WTC11 (cell line): ENCODE results near the gene NMBR. TPM values are rescaled to one million over a fixed set of nuclear protein-coding genes. Genes with fewer than 3 reads are reported as not detected.

Experiments used
- ATAC-seq: fragments of 200-7000 bp; cut with Tn5 transposase; 2 replicates; pipeline ENCODE4 v1.10.0; 2021; ENCODE audit warnings: mild to moderate bottlenecking, moderate library complexity
- CTCF ChIA-PET: fragments of 300-600 bp; sonication (Branson Sonifier 250); formaldehyde crosslinking; loops from one replicate; lab custom pipeline; 2021; ENCODE audit warnings: antibody characterized with exemption; lab: Charles Lee
- POLR2A ChIA-PET: fragments of 350-600 bp; sonication (Branson Sonifier 250); formaldehyde crosslinking; loops from one replicate; lab custom pipeline; 2021; ENCODE audit warnings: antibody characterized with exemption; lab: Charles Lee
- DNase-seq: peaks from one replicate; pipeline ENCODE4 v3.0.0; 2021; ENCODE audit warnings: low spot score
- H3K27ac Mint-ChIP-seq: 2 replicates; pipeline ENCODE4 v1.8.0; 2021; ENCODE audit warnings: mixed read lengths
- H3K27me3 Mint-ChIP-seq: 2 replicates; pipeline ENCODE4 v1.8.0; 2021; ENCODE audit warnings: low read depth, mild to moderate bottlenecking, moderate library complexity, mixed read lengths
- H3K36me3 Mint-ChIP-seq: 2 replicates; pipeline ENCODE4 v1.8.0; 2021; ENCODE audit warnings: mixed read lengths
- H3K4me1 Mint-ChIP-seq: 2 replicates; pipeline ENCODE4 v1.8.0; 2022; ENCODE audit warnings: mixed read lengths
- H3K4me3 Mint-ChIP-seq: 2 replicates; pipeline ENCODE4 v1.8.0; 2021; ENCODE audit warnings: mild to moderate bottlenecking, moderate library complexity, mixed read lengths
- H3K9me3 Mint-ChIP-seq: 2 replicates; pipeline ENCODE4 v1.8.0; 2021; ENCODE audit warnings: mixed read lengths
- AFF4 ChIP-seq: sonication (generic); formaldehyde crosslinking; IDR thresholded peaks from 2 replicates; pipeline ENCODE4 v1.8.1; 2023; ENCODE audit warnings: mild to moderate bottlenecking, missing genetic modification reagents, borderline replicate concordance
- ATF1 ChIP-seq: sonication (generic); formaldehyde crosslinking; IDR thresholded peaks from 2 replicates; pipeline ENCODE4 v1.8.1; 2023; ENCODE audit warnings: mild to moderate bottlenecking, moderate library complexity, missing genetic modification reagents
- ATF6 ChIP-seq: sonication (generic); formaldehyde crosslinking; IDR thresholded peaks from 2 replicates; pipeline ENCODE4 v1.8.1; 2023; ENCODE audit warnings: mild to moderate bottlenecking, missing genetic modification reagents
- CREB1 ChIP-seq: sonication (generic); formaldehyde crosslinking; IDR thresholded peaks from 2 replicates; pipeline ENCODE4 v1.8.0; 2023; ENCODE audit warnings: mild to moderate bottlenecking, missing genetic modification reagents
- CTCF ChIP-seq: fragments of 200-600 bp; IDR thresholded peaks from 2 replicates; pipeline ENCODE4 v1.8.0; 2022; ENCODE audit warnings: antibody characterized with exemption
- ETV6 ChIP-seq: sonication (generic); formaldehyde crosslinking; IDR thresholded peaks from 2 replicates; pipeline ENCODE4 v1.8.1; 2022; ENCODE audit warnings: mild to moderate bottlenecking, missing genetic modification reagents
- FOXK1 ChIP-seq: sonication (generic); formaldehyde crosslinking; IDR thresholded peaks from 2 replicates; pipeline ENCODE4 v1.8.0; 2022; ENCODE audit warnings: mild to moderate bottlenecking, moderate library complexity, missing genetic modification reagents
- IRF1 ChIP-seq: sonication (generic); formaldehyde crosslinking; IDR thresholded peaks from 2 replicates; pipeline ENCODE4 v1.8.0; 2023; ENCODE audit warnings: missing genetic modification reagents
- JUN ChIP-seq: sonication (generic); formaldehyde crosslinking; IDR thresholded peaks from 2 replicates; pipeline ENCODE4 v1.8.0; 2023; ENCODE audit warnings: mild to moderate bottlenecking, missing genetic modification reagents
- NFE2L1 ChIP-seq: sonication (generic); formaldehyde crosslinking; IDR thresholded peaks from 2 replicates; pipeline ENCODE4 v1.8.1; 2023; ENCODE audit warnings: missing genetic modification reagents
- OVOL2 ChIP-seq: fragments of 250-450 bp; sonication (Bioruptor Pico); IDR thresholded peaks from 2 replicates; pipeline ENCODE4 v1.9.0; 2021; ENCODE audit warnings: mild to moderate bottlenecking, borderline replicate concordance
- RORB ChIP-seq: fragments of 250-450 bp; sonication (Bioruptor Pico); IDR thresholded peaks from 2 replicates; pipeline ENCODE4 v1.9.0; 2021; ENCODE audit warnings: mild to moderate bottlenecking
- SOX15 ChIP-seq: fragments of 250-450 bp; sonication (Bioruptor Pico); IDR thresholded peaks from 2 replicates; pipeline ENCODE4 v1.9.0; 2021; ENCODE audit warnings: mild to moderate bottlenecking
- STAT6 ChIP-seq: sonication (generic); formaldehyde crosslinking; conservative IDR thresholded peaks from 2 replicates; pipeline ENCODE4 v1.8.1; 2023; ENCODE audit warnings: mild to moderate bottlenecking, low read depth, missing genetic modification reagents, moderate library complexity
- ZMAT4 ChIP-seq: fragments of 250-450 bp; sonication (Bioruptor Pico); IDR thresholded peaks from 2 replicates; pipeline ENCODE4 v1.9.0; 2021; ENCODE audit warnings: mild to moderate bottlenecking
- ZNF396 ChIP-seq: fragments of 250-450 bp; sonication (Bioruptor Pico); IDR thresholded peaks from 2 replicates; pipeline ENCODE4 v1.8.0; 2021; ENCODE audit warnings: mild to moderate bottlenecking, moderate library complexity, borderline replicate concordance
- ZNF532 ChIP-seq: fragments of 250-450 bp; sonication (Bioruptor Pico); IDR thresholded peaks from 2 replicates; pipeline ENCODE4 v1.9.0; 2021; ENCODE audit warnings: mild to moderate bottlenecking, borderline replicate concordance
- total RNA-seq: library from RNA; stranded (reverse); gene quantifications from 3 replicates; pipeline ENCODE4 v1.2.3, GENCODE V29; 2021

The NMBR gene
- total RNA-seq, 1 experiment from 2014 or later, result not detected

GRCh38 chr6:142031035-142031434, 115.9 kb downstream of the NMBR start (continued):
- TF ChIP-seq ATF6 (CRISPR knock-in tag) (no peak), RORB (CRISPR knock-in tag) (no peak)

GRCh38 chr6:142030115-142030619, 116.8 kb downstream of the NMBR start:
- H3K36me3 Mint-ChIP-seq, result peaks cover 26% of the 10 kb centered on the region
- peak overlapping the region; percentile 83 for H3K4me3 Mint-ChIP-seq
- peak; percentile 92 for ATAC-seq
- peaks cover 43% of the 10 kb centered on the region for H3K4me1 Mint-ChIP-seq
- TF ChIP-seq ETV6 (no peak), ZMAT4 (CRISPR knock-in tag) (no peak), AFF4 (no peak), OVOL2 (CRISPR knock-in tag) (no peak), CREB1 (CRISPR knock-in tag) (no peak), STAT6 (CRISPR knock-in tag) (no peak), SOX15 (CRISPR knock-in tag) (no peak), ZNF396 (no peak), CTCF (no peak), ATF1 (CRISPR knock-in tag) (no peak), ZNF532 (CRISPR knock-in tag) (no peak), NFE2L1 (CRISPR knock-in tag) (no peak), FOXK1 (CRISPR knock-in tag) (no peak), JUN (CRISPR knock-in tag) (no peak), IRF1 (CRISPR knock-in tag) (no peak)
- no peaks in the 10 kb centered on the region for H3K27me3 Mint-ChIP-seq
- ChIA-PET CTCF (interaction anchor here (0.7 to 1.9 kb wide), 2 partner anchors 41 kb away, joined by 3 to 6 read pairs; no protein-coding TSS in a partner anchor), POLR2A (interaction anchor here (0.5 kb wide), 1 partner anchor 27 kb away, joined by 7 read pairs; no protein-coding TSS in a partner anchor)
- peak overlapping the region; percentile 37; the same call in 1 of the 2 replicates for H3K27ac Mint-ChIP-seq
- H3K9me3 Mint-ChIP-seq, result peaks cover 31% of the 10 kb centered on the region
- peak; percentile 27 for DNase-seq
